HG03432 (cell line): ENCODE measurements around the gene AOAH.
A peak's percentile ranks its signal among the peaks of the same experiment; 100 is the strongest.

Experiments
- ATAC-seq: cut with Tn5 transposase; IDR thresholded peaks from one replicate; pipeline ENCODE4 v1.9.1; 2021; ENCODE audit warnings: mild to moderate bottlenecking, moderate library complexity; ENCODE audit not compliant: unreplicated experiment

The AOAH gene

DNA sequence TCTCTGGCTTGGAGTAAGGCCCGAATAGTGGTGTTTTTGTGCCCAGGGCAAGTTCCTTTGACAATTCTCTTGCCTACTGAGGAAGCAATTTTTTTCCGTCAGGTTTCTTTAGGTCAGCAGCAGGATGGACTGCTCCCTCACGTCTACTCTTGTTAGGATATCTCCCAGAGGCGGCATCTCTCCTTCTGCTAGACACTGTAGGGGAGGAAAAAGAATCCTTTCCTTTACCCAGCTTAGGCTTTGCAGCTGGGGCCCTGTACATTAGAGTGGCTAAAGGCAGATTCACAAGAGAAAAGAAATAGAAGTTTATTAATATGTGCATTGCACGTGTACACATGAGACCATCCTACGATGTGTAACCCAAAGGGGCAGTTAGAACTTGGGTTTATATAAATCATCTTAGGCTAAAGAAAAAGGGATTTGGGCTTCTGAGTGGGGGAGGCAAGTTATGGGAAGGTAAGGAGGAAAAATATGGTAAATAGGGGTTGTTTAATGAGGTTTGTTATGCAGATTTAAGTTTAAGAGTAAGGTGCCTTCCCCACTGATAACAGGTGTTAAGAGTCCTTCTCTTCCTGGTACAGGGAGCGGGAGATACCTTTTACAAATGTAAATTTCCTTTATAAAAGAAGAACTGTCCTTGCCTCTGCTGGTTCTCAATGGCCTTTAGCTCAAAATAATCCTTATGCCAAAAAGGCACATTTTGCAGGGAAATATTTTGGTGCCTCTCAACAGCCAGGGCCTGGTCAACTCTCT, 156.4 kb downstream of the AOAH start:
- no peak for ATAC-seq

GRCh38 chr7:36565792-36566356, 158.4 kb downstream of the AOAH start:
- no peak for ATAC-seq

DNA sequence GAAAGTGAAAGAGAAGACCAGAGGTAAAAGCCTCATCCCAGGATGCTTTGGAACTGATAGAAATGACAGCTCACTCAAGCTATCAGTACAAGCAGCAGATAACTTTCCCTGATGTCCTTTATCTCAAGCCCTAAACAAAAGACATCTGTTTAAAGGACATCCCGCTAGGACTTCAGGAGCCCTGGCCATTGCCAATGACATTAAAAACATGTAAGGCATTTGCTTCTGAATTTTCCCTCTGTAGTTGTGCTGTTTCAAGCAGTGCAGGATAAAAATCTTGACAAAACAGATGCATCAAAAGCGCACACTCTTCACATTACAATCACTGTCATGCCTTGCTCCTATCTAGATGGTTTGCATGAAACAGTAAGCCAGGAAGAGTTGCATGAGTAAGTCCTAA, 159.8 kb downstream of the AOAH start:
- ATAC-seq = no peak

DNA sequence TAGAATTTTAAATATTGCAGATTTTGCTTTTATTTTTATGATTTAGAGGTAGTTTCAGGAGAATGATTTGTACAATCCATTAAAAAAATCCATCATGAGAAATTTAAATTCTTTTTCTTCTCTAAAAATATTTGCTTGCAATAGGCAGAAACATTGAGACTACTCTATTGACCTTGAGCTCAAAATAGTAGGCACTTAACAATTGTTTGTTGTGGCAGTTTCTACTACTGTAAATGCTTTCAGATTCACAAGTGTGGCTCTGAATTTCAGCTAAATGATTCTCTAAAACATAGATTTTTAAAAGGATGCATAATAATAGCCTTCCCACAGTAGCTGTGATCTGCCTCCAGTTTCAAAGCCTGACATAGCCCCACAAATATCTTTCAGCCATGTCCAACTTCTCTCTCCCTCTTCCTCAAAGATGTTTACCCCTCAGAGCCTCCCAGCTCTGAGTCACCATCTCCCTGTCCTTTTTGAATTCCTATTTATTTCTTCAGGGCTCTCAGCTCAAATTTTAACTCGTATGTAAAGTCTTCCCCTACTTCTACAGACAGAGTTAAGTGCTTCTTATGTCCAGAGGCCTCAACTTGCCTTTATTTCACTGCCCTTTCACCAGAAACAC, 160.5 kb downstream of the AOAH start:
- ATAC-seq = no peak

- ATAC-seq = no peak
These were observed 162.2 kb downstream of the AOAH start for GRCh38 chr7:36562121-36562520.

- ATAC-seq = no peak
These were observed 175.3 kb downstream of the AOAH start for GRCh38 chr7:36549029-36549428.

GRCh38 chr7:36547416-36547815, 176.9 kb downstream of the AOAH start:
- ATAC-seq = no peak

DNA sequence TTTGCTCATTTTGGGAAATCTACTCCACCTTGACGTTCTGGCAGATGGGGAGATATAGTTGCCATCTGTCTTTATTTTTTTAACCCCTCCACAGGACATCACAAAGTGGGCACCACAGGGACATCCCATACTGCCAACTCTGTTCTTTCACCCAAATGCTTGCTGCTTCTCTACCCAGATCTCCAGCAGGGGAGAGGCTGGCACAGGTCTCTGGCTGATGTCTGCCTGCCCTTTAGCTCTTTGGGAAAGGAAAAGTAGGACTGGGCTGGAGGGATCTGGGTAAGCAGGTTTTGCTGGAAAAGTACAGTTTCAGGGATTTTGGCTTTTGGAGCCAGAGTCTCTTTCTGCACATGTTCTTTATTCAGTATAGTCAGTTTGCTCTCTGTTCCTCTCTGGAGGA, 178.0 kb downstream of the AOAH start:
- no peak for ATAC-seq

GRCh38 chr7:36545291-36545690, 179.0 kb downstream of the AOAH start:
- ATAC-seq = no peak

- ATAC-seq = no peak
These were observed 186.2 kb downstream of the AOAH start for GRCh38 chr7:36538126-36538525.

DNA sequence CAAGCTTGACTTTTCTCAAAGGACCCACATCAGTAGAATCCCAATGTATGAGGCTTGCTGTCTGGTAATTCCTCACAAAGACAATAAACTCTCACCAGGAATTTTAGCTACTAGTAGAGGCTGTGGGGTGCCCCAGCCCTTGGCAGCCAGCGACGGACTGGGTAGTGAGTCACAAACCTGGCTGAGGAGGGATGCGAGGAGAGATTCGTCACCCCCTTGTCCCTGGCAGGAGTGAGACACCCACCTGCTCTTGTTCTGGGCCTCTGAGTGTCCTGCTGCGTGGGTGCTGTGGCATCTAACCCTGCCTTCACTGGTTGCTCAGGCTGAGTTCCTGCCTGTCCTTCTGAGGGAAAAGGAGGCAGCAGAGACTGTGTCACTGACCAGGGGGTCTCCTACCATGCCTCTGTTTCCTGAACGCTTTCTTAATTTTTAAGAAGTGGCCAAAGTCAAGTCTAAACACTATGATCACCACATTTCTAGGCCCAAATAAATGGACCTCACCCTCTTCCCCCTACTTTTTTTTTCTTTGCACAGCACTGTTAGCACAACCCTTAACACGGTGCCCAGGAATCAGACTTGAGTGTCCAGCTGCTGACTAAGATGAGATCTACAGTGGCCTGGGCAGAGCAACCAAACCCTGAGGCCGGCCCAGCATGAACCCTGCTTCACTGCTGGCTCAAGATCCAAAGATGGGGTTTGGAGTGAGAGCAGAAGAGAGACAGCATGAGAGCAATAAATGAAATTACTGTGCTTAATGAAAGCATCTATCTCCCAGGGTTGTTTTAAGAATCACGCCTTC, 188.2 kb downstream of the AOAH start:
- ATAC-seq = no peak

DNA sequence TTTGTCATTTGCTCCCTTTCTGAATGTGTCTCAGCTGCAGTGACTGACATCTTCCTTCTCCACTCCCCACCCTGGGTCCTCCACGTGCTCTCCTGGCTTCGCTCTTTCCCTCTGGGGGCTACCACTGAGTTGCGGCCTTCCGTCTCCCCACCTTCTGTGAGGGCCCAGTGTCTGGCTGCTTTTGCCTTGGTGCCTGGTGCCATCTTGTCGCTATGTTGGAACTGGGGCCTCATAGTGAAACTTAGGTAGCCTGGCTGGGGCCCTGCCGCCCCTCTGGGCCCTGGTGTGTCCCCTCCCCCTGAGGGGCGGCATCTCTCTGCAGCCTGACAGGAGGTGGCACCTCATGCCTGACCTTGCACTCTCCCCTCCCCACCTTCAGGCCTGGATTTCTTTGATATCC, 190.6 kb downstream of the AOAH start:
- ATAC-seq = no peak

- ATAC-seq = no peak
These were observed 191.3 kb downstream of the AOAH start for GRCh38 chr7:36532981-36533499.

- ATAC-seq = no peak
These were observed 192.3 kb downstream of the AOAH start for GRCh38 chr7:36531951-36532350.

GRCh38 chr7:36530456-36530855, 193.8 kb downstream of the AOAH start:
- ATAC-seq = no peak

DNA sequence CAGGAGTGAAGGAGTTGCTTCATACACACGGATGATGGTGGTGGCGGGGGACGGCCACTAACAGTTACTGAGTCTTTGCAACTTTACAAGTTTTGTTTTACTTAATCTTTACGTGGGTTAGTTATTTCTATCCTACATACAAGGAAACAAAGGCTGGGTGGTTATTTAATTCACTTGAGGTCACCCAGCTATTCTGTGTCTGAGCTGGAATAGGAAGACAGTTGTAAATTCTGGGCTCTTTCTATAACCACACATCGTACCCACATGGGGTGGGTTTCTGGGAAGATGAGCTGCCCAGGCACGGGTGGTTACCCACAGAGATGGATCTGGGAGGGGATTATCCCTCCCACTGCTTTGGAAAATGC, 196.8 kb downstream of the AOAH start:
- no peak for ATAC-seq

- peak; percentile 86 for ATAC-seq
These were observed 197.3 kb downstream of the AOAH start for GRCh38 chr7:36526863-36527548.

DNA sequence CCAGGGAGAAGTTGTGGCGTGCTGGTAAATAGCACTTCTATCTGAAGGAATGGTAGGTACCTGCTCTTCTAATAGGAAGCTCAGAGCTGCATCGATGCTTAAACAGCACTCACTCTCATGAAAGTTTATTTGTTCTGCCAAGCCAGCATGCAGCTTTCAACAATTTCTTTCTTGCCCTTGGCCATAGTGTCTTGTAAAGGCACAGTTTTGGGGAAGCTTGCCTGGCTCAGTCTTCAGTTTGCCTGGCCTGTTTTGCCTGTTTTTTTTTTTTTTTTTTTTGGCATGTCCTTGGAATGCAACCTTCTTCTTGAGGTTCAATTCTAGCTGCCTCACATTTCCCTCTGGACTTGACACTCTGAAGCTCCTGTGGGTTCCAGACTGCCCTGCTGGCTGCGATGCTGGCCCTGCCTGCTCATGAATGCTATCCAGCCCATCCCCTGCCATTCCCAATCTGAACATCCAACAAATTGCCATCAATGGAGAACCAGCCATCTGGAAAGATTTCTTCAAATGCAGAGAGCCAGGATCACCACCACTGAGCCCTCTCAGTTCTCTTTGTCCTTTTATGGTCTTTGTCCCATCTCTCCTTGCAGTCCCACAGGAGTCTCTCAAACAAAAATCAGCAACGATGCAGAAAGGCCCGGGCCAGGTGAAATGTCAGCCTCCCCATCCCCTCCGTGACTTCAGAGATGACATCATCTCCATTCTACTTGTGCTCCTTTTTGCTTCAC, 200.8 kb downstream of the AOAH start:
- ATAC-seq = no peak

- ATAC-seq = no peak
These were observed 201.8 kb downstream of the AOAH start for GRCh38 chr7:36522453-36523007.

DNA sequence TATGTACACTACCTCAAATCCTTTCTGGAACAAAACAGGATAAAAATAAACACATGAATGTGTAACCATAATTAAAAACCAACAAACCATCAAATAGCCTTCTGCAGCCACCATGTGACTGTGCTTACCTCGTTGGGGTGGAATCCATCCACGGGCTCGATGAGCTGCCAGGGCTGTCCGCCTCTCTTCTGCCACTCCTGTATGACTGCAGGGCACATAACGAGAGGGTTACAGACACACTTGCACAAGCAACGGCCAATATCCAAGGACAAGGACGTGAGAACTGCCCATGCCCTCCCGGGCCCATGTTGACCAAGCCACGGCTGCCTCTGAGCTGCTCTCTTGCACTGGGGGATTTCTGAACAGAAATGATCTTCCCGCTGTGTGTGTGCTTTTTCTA, 202.4 kb downstream of the AOAH start:
- no peak for ATAC-seq
